CD14-positive monocyte (primary cell): ENCODE data around the gene TAS1R1. TPM values are rescaled to one million over a fixed set of nuclear protein-coding genes. Genes with fewer than 3 reads are reported as not detected.

Source experiments
- DNase-seq, 3 donors: peaks; one replicate each; pipeline ENCODE4 v3.0.0-alpha.2; 2011 to 2022
- H2AFZ ChIP-seq: 2 replicates; pipeline ENCODE4 v1.6.0; 2012; ENCODE audit warnings: mild to moderate bottlenecking, low read depth, low read length, inconsistent platforms; ENCODE audit not compliant: insufficient read depth, poor library complexity, severe bottlenecking
- H3K27ac ChIP-seq, 2 donors: 1 replicate in 1 of 2; 2 replicates in 1 of 2; pipeline ENCODE4 v1.5.1; 2012 to 2013; ENCODE audit warnings: low read length in 2 of 2, control low read depth in 1 of 2, inconsistent platforms in 1 of 2, low read depth in 1 of 2, mild to moderate bottlenecking in 1 of 2
- H3K27me3 ChIP-seq, 2 donors: one replicate each; pipeline versions ENCODE4 v1.6.0 to v1.6.1; 2011 to 2013; ENCODE audit warnings: low read length in 2 of 2; ENCODE audit not compliant: control insufficient read depth in 2 of 2, insufficient read depth in 2 of 2
- H3K36me3 ChIP-seq, 2 donors: replicated peaks in 1 of 2; 1 replicate in 1 of 2; 2 replicates in 1 of 2; pipeline versions ENCODE4 v1.5.1 to v1.6.1; 2012 to 2013; ENCODE audit warnings: low read length in 2 of 2, control low read depth in 1 of 2, inconsistent platforms in 1 of 2, mild to moderate bottlenecking in 1 of 2; ENCODE audit not compliant: insufficient read depth in 2 of 2, control insufficient read depth in 1 of 2
- H3K4me1 ChIP-seq, 2 donors: 1 replicate in 1 of 2; 2 replicates in 1 of 2; pipeline versions ENCODE4 v1.5.1 to v1.6.1; 2012 to 2013; ENCODE audit warnings: low read length in 2 of 2, control low read depth in 1 of 2, inconsistent platforms in 1 of 2, mild to moderate bottlenecking in 1 of 2, moderate library complexity in 1 of 2; ENCODE audit not compliant: insufficient read depth in 2 of 2, control insufficient read depth in 1 of 2
- H3K4me2 ChIP-seq: replicated peaks from 2 replicates; pipeline ENCODE3; 2012; ENCODE audit warnings: low read length, moderate library complexity, mild to moderate bottlenecking; ENCODE audit not compliant: poor library complexity, severe bottlenecking; ENCODE audit errors: extremely low read depth
- H3K4me3 ChIP-seq, 3 experiments: fragments of 200-600 bp in 1 of 3; sonication (generic) in 1 of 3; replicated peaks in 1 of 3; 1 replicate in 2 of 3; 2 replicates in 1 of 3; pipeline ENCODE4 v1.5.1; 2011 to 2013; ENCODE audit warnings: low read length in 3 of 3, mild to moderate bottlenecking in 3 of 3, control low read depth in 2 of 3, low read depth in 2 of 3, inconsistent platforms in 1 of 3, moderate library complexity in 1 of 3
- H3K79me2 ChIP-seq: 2 replicates; pipeline ENCODE4 v1.6.0; 2012; ENCODE audit warnings: mild to moderate bottlenecking, control low read depth, inconsistent platforms, low read length, moderate library complexity; ENCODE audit not compliant: insufficient read depth
- H3K9ac ChIP-seq: 2 replicates; pipeline ENCODE4 v1.6.0; 2017; ENCODE audit warnings: low read length, mild to moderate bottlenecking; ENCODE audit not compliant: insufficient read depth, poor library complexity, severe bottlenecking
- H3K9me3 ChIP-seq, 2 donors: replicated peaks in 1 of 2; 1 replicate in 1 of 2; 2 replicates in 1 of 2; pipeline versions ENCODE4 v1.5.1 to v1.6.1; 2012 to 2013; ENCODE audit warnings: low read length in 2 of 2, control low read depth in 1 of 2; ENCODE audit not compliant: control insufficient read depth in 1 of 2, insufficient read depth in 1 of 2
- H4K20me1 ChIP-seq: 2 replicates; pipeline ENCODE4 v1.6.0; 2012; ENCODE audit warnings: mild to moderate bottlenecking, low read length, control low read depth, moderate library complexity; ENCODE audit not compliant: insufficient read depth
- H3K27ac Mint-ChIP-seq, 7 donors: one replicate each; pipeline ENCODE4 v1.8.0; 2020; ENCODE audit warnings: mild to moderate bottlenecking in 7 of 7, mixed read lengths in 7 of 7, moderate library complexity in 6 of 7, inconsistent platforms in 2 of 7
- H3K27me3 Mint-ChIP-seq, 3 donors: one replicate each; pipeline ENCODE4 v1.8.0; 2021 to 2022; ENCODE audit warnings: low read depth in 3 of 3, mild to moderate bottlenecking in 3 of 3, mixed read lengths in 3 of 3, moderate library complexity in 3 of 3, inconsistent platforms in 1 of 3
- H3K36me3 Mint-ChIP-seq, 2 donors: one replicate each; pipeline ENCODE4 v1.8.0; 2020; ENCODE audit warnings: mixed read lengths in 2 of 2, inconsistent platforms in 1 of 2, mild to moderate bottlenecking in 1 of 2
- H3K4me1 Mint-ChIP-seq: one replicate; pipeline ENCODE4 v1.8.0; 2020; ENCODE audit warnings: mild to moderate bottlenecking, mixed read lengths
- H3K4me3 Mint-ChIP-seq, 2 donors: one replicate each; pipeline ENCODE4 v1.8.0; 2020; ENCODE audit warnings: mild to moderate bottlenecking in 2 of 2, mixed read lengths in 2 of 2, moderate library complexity in 1 of 2
- H3K9me3 Mint-ChIP-seq, 7 donors: one replicate each; pipeline ENCODE4 v1.8.0; 2020 to 2022; ENCODE audit warnings: mixed read lengths in 7 of 7, mild to moderate bottlenecking in 6 of 7, moderate library complexity in 6 of 7, inconsistent platforms in 2 of 7
- CTCF ChIP-seq: fragments of 200-600 bp; IDR thresholded peaks from one replicate; pipeline ENCODE4 v1.8.0; 2022; ENCODE audit warnings: antibody characterized with exemption, mild to moderate bottlenecking
- WGBS: methylation state at CpG from one replicate; pipeline ENCODE4 v1.1.5; 2013; ENCODE audit warnings: missing lambda C conversion rate; ENCODE audit not compliant: insufficient coverage; 5-methylcytosine and 5-hydroxymethylcytosine counted together
- intact Hi-C, 2 donors: fragments of 100-400 bp; cut with micrococcal nuclease; formaldehyde crosslinking; loops; one replicate each; pipeline versions ENCODE4 v1.15.0 to v1.15.1; 2023
- polyA minus RNA-seq: library from RNA; depleted of rRNA, polyadenylated mRNA; stranded (reverse); fragments of >200 nt; gene quantifications from 2 replicates; pipeline ENCODE4 v1.2.3, GENCODE V29; 2012
- polyA plus RNA-seq, 3 donors: library from polyadenylated mRNA; depleted of rRNA in 1 of 3; unstranded in 2 of 3; stranded (reverse) in 1 of 3; fragments of 300-500 nt in 2 of 3; fragments of >200 nt in 1 of 3; fragmentation: Illumina TruSeq in 2 of 3; gene quantifications; 1 replicate in 2 of 3; 2 replicates in 1 of 3; pipeline ENCODE4 v1.2.3, GENCODE V29; 2012 to 2021
- total RNA-seq, 12 experiments: library from RNA in 1 of 12; stranded (reverse) in 1 of 12; fragments of 120-200 nt in 1 of 12; gene quantifications; one replicate each; pipeline ENCODE4 v1.2.4 and lab custom pipeline; 2013 to 2026; ENCODE audit warnings: mixed read lengths in 6 of 12, inconsistent platforms in 1 of 12

TAS1R1 gene
- not detected for total RNA-seq (2013)
- not detected for polyA plus RNA-seq
- not detected in 2 replicates for polyA minus RNA-seq
- total RNA-seq (lab: John Stamatoyannopoulos, UW) = 0 to 0.46 (median 0) reads per million in 11 experiments

- peaks cover 3 to 20% of the 10 kb centered on the region in 2 donors for H3K36me3 Mint-ChIP-seq
- H3K9me3 Mint-ChIP-seq = no peaks in the 10 kb centered on the region
- no peaks in the 10 kb centered on the region for H3K27me3 ChIP-seq
- H3K4me3 ChIP-seq = peak within 1 kb of the TSS; percentile 76 to 94 (median 87)
- no peak for TF ChIP-seq CTCF
- peak within 1 kb of the TSS; percentile 96 for H3K4me2 ChIP-seq
- DNase-seq = no peak
- peaks cover 16% of the 10 kb centered on the region for H3K79me2 ChIP-seq
- H3K4me3 Mint-ChIP-seq = peak within 1 kb of the TSS; percentile 73 to 88
- H3K27ac Mint-ChIP-seq = peak within 1 kb of the TSS in 5 of 7 donors; percentile 13 to 68 (median 35)
- peaks cover 4 to 5% of the 10 kb centered on the region in 2 donors for H3K36me3 ChIP-seq
- peak within 1 kb of the TSS in 1 of 2 donors; percentile 83 for H3K27ac ChIP-seq
- H3K9ac ChIP-seq = peak within 1 kb of the TSS; percentile 98
- H3K4me1 Mint-ChIP-seq = peaks cover 11% of the 10 kb centered on the region
- WGBS = 92% methylated on average over 18 of the region's 19 CpGs
- H3K9me3 ChIP-seq = no peaks in the 10 kb centered on the region
- intact Hi-C loops = loop anchor here (2.0 to 10.0 kb wide), 4 partner anchors 67 to 160 kb away; partner anchors contain the start of genes THAP3 (in 2 of the 2), ACOT7 (in 1 of the 2) and DNAJC11 (in 1 of the 2)
- no peaks in the 10 kb centered on the region for H4K20me1 ChIP-seq
- H3K27me3 Mint-ChIP-seq = peaks cover 0 to 1% (median 0%) of the 10 kb centered on the region in 3 donors
- peak within 1 kb of the TSS; percentile 98 for H2AFZ ChIP-seq
- peaks cover 14 to 22% of the 10 kb centered on the region in 2 donors for H3K4me1 ChIP-seq
Measured at GRCh38 chr1:6554907-6555778, at the start of gene TAS1R1. Gene TAS1R1 (plus strand): TSS chr1:6555307. CDS start chr1:6555374, 67 bp downstream.

- Histone ChIP-seq H3K27me3 (no peaks in the 10 kb centered on the region), H4K20me1 (no peaks in the 10 kb centered on the region), H3K36me3 (no peaks in the 10 kb centered on the region), H3K79me2 (no peaks in the 10 kb centered on the region), H3K4me1 (peaks cover 0 to 3% of the 10 kb centered on the region in 2 donors), H3K9ac (no peak overlapping the region), H3K4me2 (no peak overlapping the region), H3K27ac (no peak overlapping the region), H3K9me3 (no peaks in the 10 kb centered on the region), H2AFZ (no peak overlapping the region), H3K4me3 (no peak overlapping the region)
- Mint-ChIP-seq H3K27ac (no peak overlapping the region), H3K27me3 (peaks cover 2 to 11% (median 9%) of the 10 kb centered on the region in 3 donors), H3K4me1 (peaks cover 2% of the 10 kb centered on the region), H3K36me3 (no peaks in the 10 kb centered on the region), H3K4me3 (no peak overlapping the region), H3K9me3 (no peaks in the 10 kb centered on the region)
- intact Hi-C loops = no loop called here
- DNase-seq = no peak
- 95% methylated on average over 26 of the region's 31 CpGs for WGBS
- no peak for TF ChIP-seq CTCF
Measured at GRCh38 chr1:6505367-6506209, 49.5 kb upstream of the TAS1R1 start.
